Skin of body (tissue), 2 donors: ENCODE data around the gene GJD4. TPM values are rescaled to one million over a fixed set of nuclear protein-coding genes. Genes with fewer than 3 reads are reported as not detected.

Experiments used
- DNase-seq: peaks from one replicate; lab custom pipeline; 2025; lab: John Stamatoyannopoulos, UW
- total RNA-seq: library from RNA; depleted of rRNA; stranded (reverse); fragments of >200 nt; gene quantifications from one replicate; pipeline ENCODE4 v1.2.3, GENCODE V29; 2014

GJD4 gene
- total RNA-seq, 1 donor from 2014 or later: not detected

- no peak for DNase-seq
Measured at GRCh38 chr10:35652824-35653223, 47.7 kb downstream of the GJD4 start.

- no peak for DNase-seq
Measured at GRCh38 chr10:35657621-35658020, 52.5 kb downstream of the GJD4 start.

Other genes with a start within 250 kb of the GJD4 start
- gene FZD8, start 37.0 kb downstream of the GJD4 start, total RNA-seq: 7.6 TPM